Astrocyte (in vitro differentiated cells and primary cell): Measurements from ENCODE around the gene SAMD14. TPM values are rescaled to one million over a fixed set of nuclear protein-coding genes. Genes with fewer than 3 reads are reported as not detected.
A peak's percentile ranks its signal among the peaks of the same experiment; 100 is the strongest.

Experiments
- DNase-seq: peaks from one replicate; pipeline ENCODE4 v3.0.0-alpha.2; 2010; ENCODE audit warnings: low read depth
- FAIRE-seq: peaks from 2 replicates; lab custom pipeline; 2011; peaks lifted over from hg19 to GRCh38; lab: Jason Lieb, UNC
- H2AFZ ChIP-seq: 2 replicates; pipeline ENCODE4 v1.6.0; 2012; ENCODE audit warnings: low read depth, low read length, inconsistent platforms
- H3K27ac ChIP-seq: 2 replicates; pipeline ENCODE4 v1.5.1; 2011; ENCODE audit warnings: low read depth, low read length, inconsistent platforms
- H3K27me3 ChIP-seq: 2 replicates; pipeline ENCODE4 v1.6.0; 2011; ENCODE audit warnings: low read length, inconsistent platforms; ENCODE audit not compliant: insufficient read depth
- H3K36me3 ChIP-seq: 2 replicates; pipeline ENCODE4 v1.5.1; 2011; ENCODE audit warnings: low read length, inconsistent platforms; ENCODE audit not compliant: insufficient read depth
- H3K4me1 ChIP-seq: 2 replicates; pipeline ENCODE4 v1.5.1; 2011; ENCODE audit warnings: low read length, inconsistent platforms; ENCODE audit not compliant: insufficient read depth
- H3K4me2 ChIP-seq: 2 replicates; pipeline ENCODE4 v1.6.0; 2012; ENCODE audit warnings: low read length, inconsistent platforms
- H3K4me3 ChIP-seq: 2 replicates; pipeline ENCODE4 v1.5.1; 2011; ENCODE audit warnings: low read depth, mild to moderate bottlenecking, low read length, inconsistent platforms; ENCODE audit not compliant: insufficient read depth
- H3K79me2 ChIP-seq: 2 replicates; pipeline ENCODE4 v1.6.0; 2012; ENCODE audit warnings: mild to moderate bottlenecking, low read length, inconsistent platforms; ENCODE audit not compliant: insufficient read depth
- H3K9ac ChIP-seq: 2 replicates; pipeline ENCODE4 v1.6.0; 2012; ENCODE audit warnings: mild to moderate bottlenecking, low read length, inconsistent platforms
- H3K9me3 ChIP-seq: 2 replicates; pipeline ENCODE4 v1.5.1; 2012; ENCODE audit warnings: low read depth, mild to moderate bottlenecking, low read length, inconsistent platforms; ENCODE audit not compliant: insufficient read depth
- H4K20me1 ChIP-seq: 2 replicates; pipeline ENCODE4 v1.6.0; 2012; ENCODE audit warnings: low read length, inconsistent platforms; ENCODE audit not compliant: insufficient read depth
- H3K27ac Mint-ChIP-seq: one replicate; pipeline ENCODE4 v1.8.0; 2021; ENCODE audit warnings: mild to moderate bottlenecking, mixed read lengths; ENCODE audit not compliant: unreplicated experiment
- H3K27me3 Mint-ChIP-seq: one replicate; pipeline ENCODE4 v1.8.0; 2021; ENCODE audit warnings: low read depth, mixed read lengths; ENCODE audit not compliant: unreplicated experiment
- H3K36me3 Mint-ChIP-seq: one replicate; pipeline ENCODE4 v1.8.0; 2021; ENCODE audit warnings: low read depth, mixed read lengths; ENCODE audit not compliant: unreplicated experiment
- H3K4me1 Mint-ChIP-seq: one replicate; pipeline ENCODE4 v1.8.0; 2021; ENCODE audit warnings: low read depth, mixed read lengths; ENCODE audit not compliant: unreplicated experiment
- H3K4me3 Mint-ChIP-seq: one replicate; pipeline ENCODE4 v1.8.0; 2021; ENCODE audit warnings: mild to moderate bottlenecking, moderate library complexity, mixed read lengths; ENCODE audit not compliant: unreplicated experiment
- H3K9me3 Mint-ChIP-seq: one replicate; pipeline ENCODE4 v1.8.0; 2021; ENCODE audit warnings: mild to moderate bottlenecking, mixed read lengths; ENCODE audit not compliant: unreplicated experiment
- CTCF ChIP-seq: IDR thresholded peaks from 2 replicates; pipeline ENCODE4 v1.5.1; 2011; ENCODE audit warnings: low read depth, mild to moderate bottlenecking, inconsistent platforms, low read length, moderate library complexity; ENCODE audit not compliant: insufficient read depth
- EZH2 ChIP-seq: IDR thresholded peaks from 2 replicates; pipeline ENCODE4 v1.6.1; 2012; ENCODE audit warnings: mild to moderate bottlenecking, low read length, inconsistent platforms; ENCODE audit not compliant: insufficient read depth
- total RNA-seq: library from RNA; stranded (reverse); gene quantifications from 2 replicates; pipeline ENCODE4 v1.2.1, GENCODE V29; 2021

The SAMD14 gene
- total RNA-seq, 1 donor from 2014 or later, result 10.8 TPM

- Histone ChIP-seq H3K4me3 (no peak overlapping the region), H4K20me1 (peaks cover 15% of the 10 kb centered on the region), H2AFZ (no peak overlapping the region), H3K27me3 (no peaks in the 10 kb centered on the region), H3K9ac (peak overlapping the region; percentile 85), H3K4me1 (peaks cover 41% of the 10 kb centered on the region), H3K4me2 (peak overlapping the region; percentile 51), H3K27ac (peak overlapping the region; percentile 100), H3K36me3 (no peaks in the 10 kb centered on the region), H3K9me3 (no peaks in the 10 kb centered on the region), H3K79me2 (peaks cover 4% of the 10 kb centered on the region)
- no peak for DNase-seq
- H3K27me3 Mint-ChIP-seq, result no peaks in the 10 kb centered on the region
- FAIRE-seq, result no peak
- H3K4me3 Mint-ChIP-seq, result no peak overlapping the region
- TF ChIP-seq EZH2 (no peak), CTCF (no peak)
- peaks cover 66% of the 10 kb centered on the region for H3K4me1 Mint-ChIP-seq
- peaks cover 12% of the 10 kb centered on the region for H3K36me3 Mint-ChIP-seq
- peak overlapping the region; percentile 98 for H3K27ac Mint-ChIP-seq
- peaks cover 3% of the 10 kb centered on the region for H3K9me3 Mint-ChIP-seq
Observed at GRCh38 chr17:50177476-50177875, 47.5 kb upstream of the SAMD14 start.

GRCh38 chr17:50176559-50177357 is 46.8 kb upstream of the SAMD14 start:
- H3K27me3 ChIP-seq, result no peaks in the 10 kb centered on the region
- no peaks in the 10 kb centered on the region for H3K9me3 ChIP-seq
- peak overlapping the region; percentile 85 for H3K9ac ChIP-seq
- no peaks in the 10 kb centered on the region for H3K36me3 ChIP-seq
- H3K27ac ChIP-seq, result peak overlapping the region; percentile 100
- H4K20me1 ChIP-seq, result peaks cover 9% of the 10 kb centered on the region
- peaks cover 41% of the 10 kb centered on the region for H3K4me1 ChIP-seq
- Mint-ChIP-seq H3K36me3 (peaks cover 7% of the 10 kb centered on the region), H3K27me3 (no peaks in the 10 kb centered on the region), H3K4me1 (peaks cover 62% of the 10 kb centered on the region), H3K4me3 (peak overlapping the region; percentile 54), H3K27ac (peak overlapping the region; percentile 98), H3K9me3 (peaks cover 3% of the 10 kb centered on the region)
- peaks cover 4% of the 10 kb centered on the region for H3K79me2 ChIP-seq
- H2AFZ ChIP-seq, result no peak overlapping the region
- no peak overlapping the region for H3K4me3 ChIP-seq
- no peak for DNase-seq
- TF ChIP-seq EZH2 (no peak), CTCF (peak; percentile 4)
- peak overlapping the region; percentile 51 for H3K4me2 ChIP-seq
- no peak for FAIRE-seq
